Ramos (cell line): ENCODE measurements around the gene CHST9.

Experiments
- in situ Hi-C: fragments of 300-500 bp; cut with MboI; formaldehyde crosslinking; loops from one replicate; pipeline ENCODE4 v1.14.3; 2022; ENCODE audit warnings: low sequenced_read_pairs; ENCODE audit not compliant: unreplicated experiment

CHST9 gene

GRCh38 chr18:26888259-26888658 is 296.8 kb downstream of the CHST9 start:
- in situ Hi-C loops: no loop called here

GRCh38 chr18:26875040-26875654 is 310.0 kb downstream of the CHST9 start:
- in situ Hi-C loops: no loop called here

GRCh38 chr18:26874283-26874682 is 310.8 kb downstream of the CHST9 start:
- in situ Hi-C loops: no loop called here

GRCh38 chr18:26869640-26870039 is 315.5 kb downstream of the CHST9 start:
- in situ Hi-C loops: no loop called here

DNA sequence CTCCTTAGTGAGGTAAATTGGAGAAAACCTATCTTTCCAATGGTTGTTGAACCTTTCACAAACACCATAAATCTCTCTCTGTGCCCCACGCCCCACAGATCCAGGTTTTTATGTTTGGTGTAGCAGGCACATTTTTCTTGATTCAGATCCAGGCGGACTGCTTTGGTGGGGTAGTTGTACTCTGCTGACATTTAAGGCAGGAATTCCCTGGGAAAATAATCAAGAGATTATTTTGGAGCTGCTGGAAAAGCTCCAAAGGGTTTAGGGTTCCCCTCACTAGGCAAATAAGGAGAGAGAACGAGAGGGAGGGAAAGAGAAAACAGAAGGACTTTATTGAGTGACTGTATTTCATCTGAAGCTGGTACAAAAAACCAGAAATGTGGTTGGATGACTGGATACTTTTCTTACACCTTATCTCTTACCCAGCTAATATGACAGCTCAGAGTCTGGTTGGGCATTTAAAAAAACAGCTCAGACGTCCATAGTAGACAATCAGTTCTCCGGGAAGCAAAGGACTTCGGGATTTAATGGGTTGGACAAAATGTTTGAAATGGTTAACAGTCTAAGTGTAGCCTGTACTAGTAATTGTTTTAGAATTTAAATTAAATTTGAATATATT is 316.0 kb downstream of the CHST9 start:
- in situ Hi-C loops: no loop called here

GRCh38 chr18:26867471-26867870 is 317.6 kb downstream of the CHST9 start:
- in situ Hi-C loops: no loop called here

GRCh38 chr18:26865557-26865956 is 319.6 kb downstream of the CHST9 start, which contains the start of gene AQP4:
Gene AQP4 (minus strand): TSS chr18:26865707. CDS start chr18:26865689, 18 bp downstream.
- in situ Hi-C loops: no loop called here

DNA sequence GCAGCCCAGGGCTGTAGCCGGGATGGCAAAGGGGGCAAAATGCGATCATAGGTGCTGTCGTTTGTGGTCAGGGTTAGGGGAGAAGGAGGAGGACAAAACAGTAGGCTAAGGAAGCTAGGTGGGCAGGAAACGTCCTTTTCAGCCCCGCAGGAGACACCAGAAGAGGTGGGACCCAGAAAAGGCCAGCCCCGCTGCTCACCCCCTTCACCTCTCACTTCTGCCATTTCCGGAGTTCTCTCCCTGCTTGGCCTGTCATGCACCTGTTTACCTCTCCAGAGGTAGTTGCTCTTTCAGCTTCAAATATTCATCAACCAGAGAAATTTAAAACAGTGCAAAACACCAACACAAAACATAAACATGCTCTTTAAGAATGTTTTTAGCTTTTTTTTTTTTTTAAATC is 320.4 kb downstream of the CHST9 start:
- in situ Hi-C loops: no loop called here

- in situ Hi-C loops: no loop called here
Measured at GRCh38 chr18:26863921-26864497, 321.1 kb downstream of the CHST9 start.

DNA sequence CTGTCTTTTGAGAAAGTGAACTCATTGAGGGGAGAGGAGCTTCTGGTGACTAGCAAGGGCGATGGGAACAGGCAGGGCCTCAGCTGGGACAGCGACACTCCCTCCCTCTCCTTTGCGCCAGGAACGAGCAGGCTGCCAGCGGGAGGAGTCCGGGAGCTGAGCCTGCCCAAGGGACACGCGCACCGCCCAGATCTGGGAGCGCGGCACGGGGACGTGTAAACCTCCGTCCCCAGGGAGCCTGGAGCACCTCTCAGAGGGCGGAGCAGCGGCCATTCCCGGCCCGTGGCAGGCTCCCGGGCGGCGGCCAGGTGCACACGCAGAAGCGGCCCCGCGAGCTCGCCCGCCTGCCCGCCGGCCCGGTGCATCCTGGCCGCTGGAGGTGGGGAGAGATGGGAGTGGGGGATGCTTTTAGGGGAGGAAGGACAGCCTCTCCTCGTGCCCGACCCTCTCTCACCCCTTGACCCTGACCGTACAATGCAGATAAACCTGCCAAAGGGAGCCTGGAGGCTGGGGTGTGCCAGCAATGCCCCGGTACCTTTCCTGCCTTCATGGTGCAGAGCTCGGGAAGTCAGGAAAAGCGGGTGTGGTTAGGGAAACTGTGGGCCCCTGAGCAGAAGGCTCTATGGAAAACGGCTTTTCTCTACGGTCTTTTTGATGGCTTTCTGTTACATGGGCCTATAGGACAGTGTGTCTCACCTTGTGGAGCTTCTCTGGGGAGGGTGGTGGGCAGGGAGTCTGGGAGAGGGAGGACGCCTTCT is 321.8 kb downstream of the CHST9 start:
- in situ Hi-C loops: no loop called here

DNA sequence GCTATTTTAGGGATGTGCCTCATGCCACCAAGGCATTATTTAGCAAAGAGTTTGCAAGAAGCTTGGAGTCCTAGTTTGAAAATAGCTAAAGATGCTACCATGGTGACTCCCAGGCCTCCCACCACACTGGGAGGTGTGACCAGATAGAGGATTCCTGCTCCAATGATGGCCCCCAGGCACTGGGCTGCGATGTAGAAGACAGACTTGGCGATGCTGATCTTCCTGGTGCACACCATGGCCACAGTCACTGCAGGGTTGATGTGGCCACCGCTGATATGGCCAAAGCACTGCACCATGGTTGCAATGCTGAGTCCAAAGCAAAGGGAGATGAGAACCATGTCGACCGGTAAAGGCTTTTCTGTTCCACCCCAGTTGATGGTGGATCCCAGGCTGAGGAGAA is 323.0 kb downstream of the CHST9 start:
- in situ Hi-C loops: no loop called here
